ENCODE results near the gene GRIA3.

Gene GRIA3

GRCh38 chrX:123464709-123465108 is 280.6 kb downstream of the GRIA3 start:
- Histone ChIP-seq H3K36me3 (ENCODE audit: insufficient read depth) (no peaks in the 10 kb centered on the region), H3K27me3 (ENCODE audit: insufficient read depth, low read depth) (no peaks in the 10 kb centered on the region), H3K9ac (no peak overlapping the region), H3K4me1 (ENCODE audit: low read depth, poor library complexity, severe bottlenecking) (no peaks in the 10 kb centered on the region), H4K20me1 (ENCODE audit: insufficient read depth) (no peaks in the 10 kb centered on the region), H3K4me2 (no peak overlapping the region), H2AFZ (ENCODE audit: low read depth) (no peak overlapping the region), H3K79me2 (ENCODE audit: insufficient read depth, low read depth) (no peaks in the 10 kb centered on the region), H3K27ac (no peak overlapping the region), H3K4me3 (IDR thresholded peaks at IDR 0.05; ENCODE audit: insufficient read depth, low read depth, low read length) (no peak overlapping the region)
- TF ChIP-seq CTCF (conservative IDR thresholded peaks at IDR 0.05; ENCODE audit: low read depth, low read length), result no peak

DNA sequence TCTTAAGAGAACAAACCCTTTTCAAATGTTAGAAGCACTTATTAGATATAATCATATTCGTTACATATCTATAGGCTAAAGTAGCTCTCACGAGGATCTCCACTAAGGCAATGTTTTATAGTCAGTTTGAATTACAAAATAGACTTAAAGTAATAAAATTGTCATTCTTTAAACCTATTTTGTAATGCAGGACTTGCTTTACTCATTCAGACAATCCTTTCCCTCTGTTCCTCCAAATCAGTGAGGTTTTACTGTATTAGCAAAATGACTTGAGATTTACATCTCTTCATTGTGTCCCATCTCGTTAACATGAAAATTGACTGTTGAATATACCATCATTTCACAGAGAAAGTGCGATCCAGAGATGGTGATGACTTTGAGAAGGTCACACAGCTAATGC is 284.4 kb downstream of the GRIA3 start:
- Histone ChIP-seq H3K4me3 (IDR thresholded peaks at IDR 0.05; ENCODE audit: insufficient read depth, low read depth, low read length) (no peak overlapping the region), H3K9ac (no peak overlapping the region), H3K27ac (no peak overlapping the region), H2AFZ (ENCODE audit: low read depth) (no peak overlapping the region), H3K79me2 (ENCODE audit: insufficient read depth, low read depth) (no peaks in the 10 kb centered on the region), H3K4me2 (no peak overlapping the region), H4K20me1 (ENCODE audit: insufficient read depth) (no peaks in the 10 kb centered on the region), H3K4me1 (ENCODE audit: low read depth, poor library complexity, severe bottlenecking) (no peaks in the 10 kb centered on the region), H3K36me3 (ENCODE audit: insufficient read depth) (no peaks in the 10 kb centered on the region), H3K27me3 (ENCODE audit: insufficient read depth, low read depth) (no peaks in the 10 kb centered on the region)
- TF ChIP-seq CTCF (conservative IDR thresholded peaks at IDR 0.05; ENCODE audit: low read depth, low read length), result no peak

DNA sequence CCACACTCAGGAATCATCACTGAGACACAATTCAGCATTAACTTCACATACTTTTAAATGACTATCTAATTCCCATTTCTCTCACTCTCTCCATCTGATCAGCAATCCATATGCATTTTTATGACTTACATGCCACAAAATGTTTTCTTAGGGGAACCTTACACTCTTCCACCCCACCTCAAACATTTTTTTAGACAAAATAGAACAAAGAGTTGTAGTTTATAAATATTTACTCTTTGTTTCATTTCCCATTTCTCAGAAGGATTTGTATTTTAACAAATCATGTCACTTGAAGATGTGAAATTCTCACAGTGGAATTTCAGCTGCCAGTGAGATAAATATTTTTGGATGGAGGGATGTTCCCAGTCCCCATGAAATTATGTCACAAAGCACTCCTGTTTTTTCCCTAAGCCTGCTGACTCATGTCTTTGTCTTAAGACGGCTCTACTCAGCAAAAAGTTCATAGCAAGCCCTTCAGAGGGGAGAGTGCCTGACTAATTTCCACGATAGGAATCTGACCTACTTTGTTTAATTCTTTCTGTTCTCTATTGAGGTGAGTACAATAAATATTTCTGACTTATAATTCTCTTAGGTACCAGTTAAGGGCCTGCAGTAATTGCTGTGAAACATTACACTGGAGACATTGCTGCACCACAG is 291.1 kb downstream of the GRIA3 start:
- H3K4me3 ChIP-seq (IDR thresholded peaks at IDR 0.05; ENCODE audit: insufficient read depth, low read depth, low read length), result no peak overlapping the region
- no peaks in the 10 kb centered on the region for H3K27me3 ChIP-seq (ENCODE audit: insufficient read depth, low read depth)

DNA sequence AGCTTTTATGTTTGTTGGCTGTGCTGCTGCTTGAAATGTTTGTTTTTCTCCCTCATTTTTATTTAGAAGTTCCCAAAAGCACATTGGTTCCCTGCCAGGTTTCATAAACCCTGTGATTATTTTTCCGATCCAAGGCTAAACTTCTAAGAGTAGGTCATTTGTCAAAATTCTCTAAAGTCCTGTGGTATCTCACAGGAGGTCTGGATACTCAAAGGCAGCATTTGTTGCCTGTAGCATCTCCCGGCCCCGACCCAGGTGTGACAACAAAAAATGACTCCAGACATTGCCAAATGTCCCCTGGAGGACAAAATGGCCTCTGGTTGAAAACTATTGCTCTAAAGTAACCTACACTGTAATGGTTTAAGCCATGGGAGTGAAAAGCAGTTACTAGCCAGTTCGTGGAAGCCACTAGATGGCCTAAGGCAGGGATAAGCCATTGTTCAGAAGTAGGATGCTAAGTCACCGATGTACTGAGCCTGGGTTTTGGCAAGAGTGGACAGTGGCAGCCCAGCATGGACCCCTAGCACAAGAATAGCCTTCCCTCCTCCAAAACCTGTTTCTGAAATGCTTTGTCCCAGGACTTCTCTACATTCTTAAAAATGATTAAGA is 292.6 kb downstream of the GRIA3 start:
- H3K27ac ChIP-seq, result no peak overlapping the region
- H2AFZ ChIP-seq (ENCODE audit: low read depth), result no peak overlapping the region
- no peaks in the 10 kb centered on the region for H3K36me3 ChIP-seq (ENCODE audit: insufficient read depth)
- TF ChIP-seq CTCF (conservative IDR thresholded peaks at IDR 0.05; ENCODE audit: low read depth, low read length), result no peak
- no peaks in the 10 kb centered on the region for H3K79me2 ChIP-seq (ENCODE audit: insufficient read depth, low read depth)
- H4K20me1 ChIP-seq (ENCODE audit: insufficient read depth), result no peaks in the 10 kb centered on the region
- H3K9ac ChIP-seq, result no peak overlapping the region
- no peak overlapping the region for H3K4me2 ChIP-seq
- H3K4me1 ChIP-seq (ENCODE audit: low read depth, poor library complexity, severe bottlenecking), result no peaks in the 10 kb centered on the region
- no peaks in the 10 kb centered on the region for H3K27me3 ChIP-seq (ENCODE audit: insufficient read depth, low read depth)
- no peak overlapping the region for H3K4me3 ChIP-seq (IDR thresholded peaks at IDR 0.05; ENCODE audit: insufficient read depth, low read depth, low read length)

More for the DNA sequence above, 291.1 kb downstream of the GRIA3 start:
- no peak overlapping the region for H3K9ac ChIP-seq
- H3K4me1 ChIP-seq (ENCODE audit: low read depth, poor library complexity, severe bottlenecking), result no peaks in the 10 kb centered on the region
- no peaks in the 10 kb centered on the region for H3K79me2 ChIP-seq (ENCODE audit: insufficient read depth, low read depth)
- H4K20me1 ChIP-seq (ENCODE audit: insufficient read depth), result no peaks in the 10 kb centered on the region
- H3K27ac ChIP-seq, result no peak overlapping the region
- no peak overlapping the region for H2AFZ ChIP-seq (ENCODE audit: low read depth)
- H3K4me2 ChIP-seq, result no peak overlapping the region
- H3K36me3 ChIP-seq (ENCODE audit: insufficient read depth), result no peaks in the 10 kb centered on the region
- TF ChIP-seq CTCF (conservative IDR thresholded peaks at IDR 0.05; ENCODE audit: low read depth, low read length), result no peak
